ENCODE data around the gene PSME3IP1.

Gene PSME3IP1

GRCh38 chr16:57169327-57169726 is 16.5 kb downstream of the PSME3IP1 start (continued):
- no peak for TF ChIP-seq GFI1B (tag by site-specific recombination; IDR thresholded peaks at IDR 0.05)

GRCh38 chr16:57167953-57168352 is 17.9 kb downstream of the PSME3IP1 start:
- 0 out of 2 replicates have a peak, but pooled peaks have one; percentile 12 for TF ChIP-seq ZNF366 (tag by site-specific recombination; conservative IDR thresholded peaks at IDR 0.05)
- peak; percentile 78 for TF ChIP-seq ZNF398 (tag by site-specific recombination; IDR thresholded peaks at IDR 0.05)
- TF ChIP-seq, protein P1, sequence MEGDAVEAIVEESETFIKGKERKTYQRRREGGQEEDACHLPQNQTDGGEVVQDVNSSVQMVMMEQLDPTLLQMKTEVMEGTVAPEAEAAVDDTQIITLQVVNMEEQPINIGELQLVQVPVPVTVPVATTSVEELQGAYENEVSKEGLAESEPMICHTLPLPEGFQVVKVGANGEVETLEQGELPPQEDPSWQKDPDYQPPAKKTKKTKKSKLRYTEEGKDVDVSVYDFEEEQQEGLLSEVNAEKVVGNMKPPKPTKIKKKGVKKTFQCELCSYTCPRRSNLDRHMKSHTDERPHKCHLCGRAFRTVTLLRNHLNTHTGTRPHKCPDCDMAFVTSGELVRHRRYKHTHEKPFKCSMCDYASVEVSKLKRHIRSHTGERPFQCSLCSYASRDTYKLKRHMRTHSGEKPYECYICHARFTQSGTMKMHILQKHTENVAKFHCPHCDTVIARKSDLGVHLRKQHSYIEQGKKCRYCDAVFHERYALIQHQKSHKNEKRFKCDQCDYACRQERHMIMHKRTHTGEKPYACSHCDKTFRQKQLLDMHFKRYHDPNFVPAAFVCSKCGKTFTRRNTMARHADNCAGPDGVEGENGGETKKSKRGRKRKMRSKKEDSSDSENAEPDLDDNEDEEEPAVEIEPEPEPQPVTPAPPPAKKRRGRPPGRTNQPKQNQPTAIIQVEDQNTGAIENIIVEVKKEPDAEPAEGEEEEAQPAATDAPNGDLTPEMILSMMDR (tag by site-specific recombination; IDR thresholded peaks at IDR 0.05) = peak; percentile 72
- peak; percentile 96 for TF ChIP-seq PRDM1 (tag by site-specific recombination; IDR thresholded peaks at IDR 0.05)
- TF ChIP-seq GLI4 (tag by site-specific recombination; IDR thresholded peaks at IDR 0.05) = no peak
- no peak for TF ChIP-seq ZFP69B (tag by site-specific recombination; IDR thresholded peaks at IDR 0.05)
- TF ChIP-seq ZNF654 (tag by site-specific recombination; IDR thresholded peaks at IDR 0.05; ENCODE audit: low read depth) = peak; percentile 68
- Histone ChIP-seq H3K36me3 (ENCODE audit: control insufficient read depth in 2 of 2, insufficient read depth in 1 of 2, low read length in 2 of 2) (peaks cover 35 to 84% of the 10 kb centered on the region in 2 experiments), H3K9me3 (ENCODE audit: control insufficient read depth, insufficient read depth, low read depth, low read length) (no peaks in the 10 kb centered on the region), H3K4me1 (ENCODE audit: control insufficient read depth, insufficient read depth, low read length) (no peaks in the 10 kb centered on the region), H3K27ac (ENCODE audit: extremely low read depth, low read depth, low read length) (no peak overlapping the region), H3K4me3 (ENCODE audit: low read depth, low read length) (no peak overlapping the region)
- CTCF ChIA-PET = interaction anchor here (0.6 to 2.2 kb wide), 8 partner anchors 9 to 374 kb away, joined by 3 to 17 read pairs (median 4); no protein-coding TSS in a partner anchor
- POLR2A ChIA-PET = no interaction called here

- POLR2A ChIA-PET = no interaction called here
- H3K4me1 ChIP-seq (ENCODE audit: control insufficient read depth, insufficient read depth, low read length) = no peaks in the 10 kb centered on the region
- CTCF ChIA-PET = interaction anchor here (0.6 to 2.2 kb wide), 6 partner anchors 8 to 202 kb away, joined by 3 to 17 read pairs (median 4); no protein-coding TSS in a partner anchor
- H3K4me3 ChIP-seq (ENCODE audit: low read depth, low read length) = no peak overlapping the region
- no peak overlapping the region for H3K27ac ChIP-seq (ENCODE audit: extremely low read depth, low read depth, low read length)
- TF ChIP-seq ZNF510 (tag by site-specific recombination; IDR thresholded peaks at IDR 0.05; ENCODE audit: insufficient replicate concordance) = no peak
- no peak for TF ChIP-seq ZNF704 (tag by site-specific recombination; IDR thresholded peaks at IDR 0.05)
- H3K36me3 ChIP-seq (ENCODE audit: control insufficient read depth in 2 of 2, insufficient read depth in 1 of 2, low read length in 2 of 2) = peaks cover 39 to 83% of the 10 kb centered on the region in 2 experiments
- no peaks in the 10 kb centered on the region for H3K9me3 ChIP-seq (ENCODE audit: control insufficient read depth, insufficient read depth, low read depth, low read length)
Observed at GRCh38 chr16:57167538-57167937, 18.3 kb downstream of the PSME3IP1 start.

DNA sequence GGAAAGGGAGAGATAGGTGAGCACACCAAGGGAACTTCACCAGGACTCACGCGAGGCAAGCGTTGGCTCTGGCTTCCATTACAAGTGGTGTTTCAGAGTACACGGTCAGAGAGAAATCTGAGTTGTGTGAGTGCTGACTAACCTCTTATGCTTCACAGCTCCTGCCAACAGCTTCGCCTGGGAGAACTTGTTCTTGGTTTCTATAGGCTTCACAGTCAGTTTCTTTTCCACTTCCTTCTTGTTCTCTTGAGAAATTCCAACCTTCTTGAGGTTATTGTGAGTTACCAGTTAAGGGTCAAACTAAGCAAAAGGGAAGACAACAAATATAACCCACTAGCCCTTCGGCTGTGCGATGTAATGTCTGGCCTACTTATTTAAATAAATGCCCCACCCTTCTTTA is 18.9 kb downstream of the PSME3IP1 start:
- Histone ChIP-seq H3K4me1 (ENCODE audit: control insufficient read depth, insufficient read depth, low read length) (no peaks in the 10 kb centered on the region), H3K4me3 (ENCODE audit: low read depth, low read length) (no peak overlapping the region), H3K9me3 (ENCODE audit: control insufficient read depth, insufficient read depth, low read depth, low read length) (no peaks in the 10 kb centered on the region), H3K27ac (ENCODE audit: extremely low read depth, low read depth, low read length) (no peak overlapping the region), H3K36me3 (ENCODE audit: control insufficient read depth in 2 of 2, insufficient read depth in 1 of 2, low read length in 2 of 2) (peaks cover 44 to 82% of the 10 kb centered on the region in 2 experiments)
- CTCF ChIA-PET = interaction anchor here (0.5 to 2.2 kb wide), 4 partner anchors 83 to 300 kb away, joined by 3 to 17 read pairs (median 4); no protein-coding TSS in a partner anchor
- POLR2A ChIA-PET = no interaction called here
- TF ChIP-seq IKZF3 (tag by site-specific recombination; IDR thresholded peaks at IDR 0.05) (no peak), RBAK (tag by site-specific recombination; IDR thresholded peaks at IDR 0.05) (no peak), MYNN (tag by site-specific recombination; IDR thresholded peaks at IDR 0.05; ENCODE audit: borderline replicate concordance) (no peak), ZNF16 (tag by site-specific recombination; IDR thresholded peaks at IDR 0.05; ENCODE audit: low read depth) (no peak), ZNF184 (tag by site-specific recombination; IDR thresholded peaks at IDR 0.05) (no peak), ZNF266 (tag by site-specific recombination; IDR thresholded peaks at IDR 0.05; ENCODE audit: low read depth) (no peak), ZSCAN18 (tag by site-specific recombination; IDR thresholded peaks at IDR 0.05) (no peak)
- TF ChIP-seq, protein P2, sequence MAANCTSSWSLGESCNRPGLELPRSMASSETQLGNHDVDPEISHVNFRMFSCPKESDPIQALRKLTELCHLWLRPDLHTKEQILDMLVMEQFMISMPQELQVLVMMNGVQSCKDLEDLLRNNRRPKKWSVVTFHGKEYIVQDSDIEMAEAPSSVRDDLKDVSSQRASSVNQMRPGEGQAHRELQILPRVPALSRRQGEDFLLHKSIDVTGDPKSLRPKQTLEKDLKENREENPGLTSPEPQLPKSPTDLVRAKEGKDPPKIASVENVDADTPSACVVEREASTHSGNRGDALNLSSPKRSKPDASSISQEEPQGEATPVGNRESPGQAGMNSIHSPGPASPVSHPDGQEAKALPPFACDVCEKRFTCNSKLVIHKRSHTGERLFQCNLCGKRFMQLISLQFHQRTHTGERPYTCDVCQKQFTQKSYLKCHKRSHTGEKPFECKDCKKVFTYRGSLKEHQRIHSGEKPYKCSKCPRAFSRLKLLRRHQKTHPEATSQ (tag by site-specific recombination; IDR thresholded peaks at IDR 0.05) = no peak

Data from HEK293 (cell line).